IPS-NIHi7 (cell line): ENCODE data around the gene GIT2.
"Not testable (repeated sequence)": the region's sequence is repeated elsewhere in the genome, so short reads cannot be mapped to it uniquely, and the experiment has no call there.

Experiments
- DNase-seq: peaks from one replicate; pipeline ENCODE4 v3.0.0; 2012; ENCODE audit warnings: mixed read lengths; ENCODE audit errors: extremely low spot score

The GIT2 gene

DNA sequence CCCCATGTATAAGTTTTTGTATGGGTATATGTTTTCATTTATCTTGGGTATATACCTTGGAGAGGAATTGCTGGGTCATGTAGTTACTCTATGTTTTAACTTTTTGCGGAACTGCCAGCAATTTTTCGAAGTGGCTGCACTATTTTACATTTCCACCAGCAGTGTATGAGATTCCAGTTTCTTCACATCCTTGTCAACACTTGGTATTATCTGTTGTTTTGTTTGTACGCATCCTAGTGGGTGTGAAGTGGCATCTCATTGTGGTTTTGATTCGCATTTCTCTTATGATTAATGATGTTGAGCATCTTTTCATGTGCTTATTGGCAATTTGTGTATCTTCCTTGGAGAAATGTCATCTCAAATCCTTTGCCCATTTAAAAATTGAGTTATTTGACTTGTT, 9.9 kb upstream of the GIT2 start:
- DNase-seq = no peak

DNA sequence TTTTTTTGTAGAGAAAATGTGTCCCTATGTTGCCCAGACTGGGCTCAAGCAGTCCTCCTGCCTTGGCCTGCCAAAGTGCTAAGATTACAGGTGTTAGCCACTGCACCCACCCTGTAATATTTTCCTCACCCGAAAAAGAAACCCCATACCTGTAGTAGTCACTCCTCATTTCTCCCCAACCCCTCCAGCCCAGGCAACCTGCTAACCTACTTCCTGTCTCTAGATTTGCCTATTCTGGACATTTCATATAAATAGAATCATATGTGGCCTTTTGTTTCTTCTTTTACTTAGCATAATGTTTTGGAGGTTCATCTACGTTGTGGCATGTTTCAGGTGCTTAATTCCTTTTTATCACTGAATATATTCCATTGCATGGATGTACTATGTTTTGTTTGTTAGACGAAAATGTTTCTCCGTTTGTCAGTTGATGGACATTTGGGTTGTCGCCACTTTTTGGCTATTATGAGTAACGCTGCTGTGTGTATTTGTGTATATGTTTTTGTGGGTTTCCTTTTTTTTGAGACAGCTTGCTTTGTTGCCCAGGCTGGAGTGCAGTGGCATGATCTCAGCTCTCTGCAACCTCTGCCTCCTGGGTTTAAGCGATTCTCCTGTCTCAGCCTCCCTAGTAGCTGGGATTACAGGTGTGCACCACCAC, 9.3 kb upstream of the GIT2 start:
- no peak for DNase-seq

DNA sequence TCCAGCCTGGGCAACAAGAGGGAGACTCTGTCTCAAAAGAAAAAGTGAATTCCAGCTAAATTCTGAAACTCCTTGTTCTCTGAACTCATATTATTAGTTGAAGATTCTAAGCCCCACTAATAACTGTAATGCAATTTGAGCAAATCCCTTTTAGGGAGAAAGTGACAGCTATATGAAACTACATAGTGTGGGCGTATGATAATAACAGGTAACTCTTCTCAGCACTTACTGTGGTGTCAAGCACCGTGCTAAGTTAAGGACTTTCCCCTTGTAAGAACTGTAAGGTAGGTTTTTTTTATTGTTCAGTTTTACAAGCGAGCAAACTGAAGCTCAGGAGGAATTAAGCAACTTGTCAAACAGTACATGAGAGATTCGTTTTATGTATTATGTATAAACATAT, 8.4 kb upstream of the GIT2 start:
- no peak for DNase-seq

DNA sequence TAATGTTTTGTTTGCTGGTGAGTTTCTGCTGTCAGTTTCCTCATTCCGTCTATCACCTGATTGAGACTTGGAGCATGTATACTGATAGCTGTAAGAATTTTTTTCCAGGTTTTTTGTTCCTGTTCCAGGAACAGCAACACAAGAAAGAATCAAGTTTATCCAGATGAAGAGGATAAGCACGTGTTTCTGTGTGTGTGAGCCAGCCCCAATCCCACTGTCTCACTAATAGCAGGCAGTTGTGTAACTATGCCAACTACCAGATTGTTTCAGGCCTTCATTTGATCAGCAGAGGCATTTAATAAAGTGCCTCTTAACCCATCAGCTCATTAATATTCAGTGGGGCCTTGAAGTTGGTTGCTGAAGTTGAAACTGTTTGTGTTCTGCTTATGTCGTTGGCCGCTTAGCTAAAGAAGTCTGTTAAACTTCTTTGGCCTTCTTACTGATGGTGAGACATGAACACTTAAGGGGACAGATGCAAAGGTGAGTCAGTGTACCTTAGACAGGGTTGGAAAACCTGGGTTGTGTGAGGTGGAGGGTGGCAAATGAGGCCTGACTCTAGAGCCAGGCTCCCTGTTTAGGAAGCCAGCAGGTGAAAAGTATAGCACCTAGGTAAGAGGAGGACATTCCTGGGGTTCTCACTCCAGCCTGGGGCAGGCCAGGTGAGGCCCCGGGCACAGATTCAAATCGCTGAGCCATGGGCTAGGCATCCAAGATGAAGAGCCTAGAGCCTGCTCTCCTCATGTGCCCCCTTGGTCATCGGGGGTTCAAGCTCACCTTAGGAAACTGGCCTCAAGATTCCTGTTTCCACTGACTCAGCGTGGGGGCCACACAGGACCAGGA, 6.7 kb upstream of the GIT2 start:
- no peak for DNase-seq

DNA sequence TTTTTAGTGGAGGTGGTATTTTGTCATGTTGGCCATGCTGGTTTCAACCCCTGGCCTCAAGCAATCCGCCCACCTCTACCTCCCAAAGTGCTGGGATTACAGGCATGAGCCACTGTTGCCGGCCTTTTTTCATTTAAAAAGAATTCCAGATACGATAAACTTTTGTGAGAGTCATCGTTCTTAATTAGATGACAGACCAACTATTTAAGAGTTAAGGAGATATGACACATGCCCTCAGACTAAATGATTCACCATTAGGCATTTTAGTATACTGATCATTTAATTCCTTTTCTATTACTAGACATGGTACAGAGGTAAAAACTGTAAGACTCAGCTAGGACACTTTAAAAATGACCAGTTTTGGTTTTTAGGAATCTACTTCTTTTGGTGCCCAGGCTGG, 5.4 kb upstream of the GIT2 start:
- DNase-seq = no peak

DNA sequence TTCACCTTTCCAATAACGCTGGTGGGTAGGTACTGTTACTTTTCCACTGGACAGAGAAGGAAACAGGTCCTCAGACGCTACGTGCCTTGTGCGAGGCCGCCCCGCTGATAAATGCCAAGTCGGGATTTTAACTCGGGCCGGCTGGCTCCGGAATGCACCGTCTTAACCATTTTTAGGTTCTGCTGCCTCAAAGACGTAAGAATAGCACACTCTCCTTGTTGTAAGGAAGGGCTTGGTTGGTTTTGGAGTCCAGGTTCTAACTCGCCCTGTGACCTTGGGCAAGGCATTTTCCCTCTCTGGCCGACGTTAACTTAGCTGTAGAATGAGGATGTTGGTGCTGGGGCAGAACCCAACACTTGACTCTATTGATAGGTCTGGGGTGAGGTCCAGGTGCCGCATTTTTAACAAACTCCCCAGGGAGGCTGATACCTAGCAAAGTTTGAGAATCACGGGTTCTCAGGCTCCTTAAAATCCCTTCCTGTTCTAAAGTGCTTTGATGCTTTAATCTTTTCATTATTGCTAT, 3.9 kb upstream of the GIT2 start:
- no peak for DNase-seq

DNA sequence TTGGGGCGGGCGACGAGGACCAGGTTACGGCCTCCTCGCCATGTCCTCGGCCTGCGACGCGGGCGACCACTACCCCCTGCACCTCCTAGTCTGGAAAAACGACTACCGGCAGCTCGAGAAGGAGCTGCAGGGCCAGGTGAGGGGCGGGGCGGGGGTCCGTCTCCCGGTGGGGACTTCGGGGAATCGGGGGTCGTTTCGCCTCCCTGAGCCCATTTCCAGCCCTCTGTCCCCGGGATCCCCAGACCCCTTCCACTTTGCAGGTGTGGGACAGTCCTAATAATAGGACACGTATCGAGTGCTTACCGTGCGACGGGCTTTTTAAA, 3.4 kb upstream of the GIT2 start:
- DNase-seq = no peak

DNA sequence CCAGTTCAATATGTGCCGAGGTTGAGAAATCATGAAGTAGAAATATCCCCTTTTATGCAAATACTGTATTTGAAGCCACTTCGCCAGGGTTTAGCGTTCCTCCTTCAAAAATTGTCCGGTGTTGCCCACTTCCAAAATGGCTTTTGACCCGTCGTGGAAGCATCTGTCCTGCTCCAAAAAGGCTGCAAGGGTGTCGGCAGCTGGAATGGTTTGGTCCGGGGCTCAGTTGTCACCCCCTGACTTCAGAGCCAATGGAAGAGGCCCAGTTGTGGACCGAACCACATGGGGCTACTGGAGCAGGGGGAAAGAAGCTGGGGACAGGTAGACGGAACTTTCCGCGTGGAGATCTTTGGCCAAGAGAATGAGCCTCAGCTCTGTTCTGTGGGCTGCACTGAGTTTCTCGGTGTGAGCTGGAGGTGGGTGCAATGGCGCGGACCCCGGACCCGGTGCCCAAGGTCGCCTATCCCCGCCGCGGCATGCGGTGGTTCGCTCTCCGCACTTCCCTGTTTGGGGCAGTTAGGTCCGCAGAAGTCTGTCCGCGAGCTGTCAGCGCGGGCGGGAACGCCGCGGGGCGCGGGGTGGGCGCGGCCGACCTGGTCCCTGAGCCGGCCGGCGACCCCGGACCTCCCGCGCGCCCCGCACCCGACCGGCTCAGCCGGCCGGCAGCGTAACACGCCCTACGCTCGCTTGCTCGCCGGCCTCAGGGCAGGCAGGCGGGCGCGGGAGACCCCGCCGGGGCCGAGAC, 2.9 kb upstream of the GIT2 start, which contains the start of gene ANKRD13A:
Gene ANKRD13A (plus strand): TSS at position 527 of the 745 bp plus-strand sequence. CDS start 259 bp downstream, outside the sequence.
- DNase-seq = peak; percentile 90

DNA sequence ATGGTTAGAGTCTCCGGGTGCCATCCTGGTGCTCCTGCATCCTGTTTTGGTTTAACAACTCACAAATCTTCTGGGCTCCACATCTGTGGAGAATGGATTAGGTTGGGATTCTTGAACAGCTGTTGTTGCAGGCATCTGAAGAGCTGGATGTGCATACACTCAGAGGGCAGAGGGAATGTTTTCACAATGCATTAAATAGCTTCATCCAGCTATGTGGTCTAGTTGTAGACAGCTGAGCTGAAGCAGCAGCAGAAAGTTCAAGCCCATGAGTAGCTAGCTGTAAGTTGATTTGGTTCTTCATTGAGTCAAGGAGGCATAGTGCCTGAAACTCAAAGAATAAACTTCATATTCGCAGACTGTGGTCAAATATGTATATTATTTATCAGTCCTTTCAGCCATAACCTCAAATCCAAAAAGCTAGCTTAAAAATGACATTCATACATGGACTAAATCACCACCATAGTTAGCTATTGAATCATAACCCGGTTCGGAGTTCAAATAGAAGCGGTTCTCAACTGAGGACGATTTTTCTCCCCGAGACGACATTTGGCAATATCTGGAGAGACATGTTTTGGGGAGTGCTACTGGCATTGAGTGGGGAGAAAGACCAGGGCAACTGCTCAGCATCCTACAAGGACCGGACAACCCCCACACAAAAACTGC, 2.2 kb upstream of the GIT2 start:
- no peak for DNase-seq

DNA sequence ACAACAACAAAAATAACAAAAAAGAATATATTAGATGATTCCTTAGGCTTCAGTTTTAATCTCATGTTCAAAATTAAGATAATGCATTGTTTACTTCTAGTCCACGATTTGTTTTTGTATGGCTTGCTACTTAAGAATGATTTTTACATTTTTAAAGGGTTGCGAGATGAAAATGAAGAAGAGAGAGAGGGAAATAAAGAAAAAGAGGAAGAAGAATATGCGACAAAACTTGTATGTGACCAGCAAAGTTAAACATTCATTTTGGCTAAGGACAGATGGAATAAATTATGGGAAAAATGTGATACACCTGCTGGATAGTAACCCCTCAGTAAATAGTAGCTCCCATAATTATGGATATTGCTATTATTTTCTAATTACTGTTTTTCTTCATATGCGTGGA, 1.2 kb upstream of the GIT2 start:
- no peak for DNase-seq

DNA sequence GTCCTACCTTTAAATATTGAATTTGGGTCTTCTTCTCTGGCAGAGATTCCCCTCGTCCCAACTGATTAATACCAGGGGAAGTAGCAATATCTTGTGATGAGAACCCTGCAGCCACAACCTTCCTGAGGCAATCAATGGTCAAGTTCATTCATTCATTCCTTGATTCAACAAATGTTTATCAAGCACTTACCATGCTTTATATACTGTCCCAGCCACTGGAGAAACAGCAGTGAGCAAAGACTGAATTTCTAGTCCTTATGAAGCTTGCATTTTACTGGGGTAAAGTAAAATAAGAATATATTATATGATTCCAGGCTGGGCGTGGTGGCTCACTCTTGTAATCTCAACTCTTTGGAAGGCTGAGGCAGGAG, 300 bp upstream of the GIT2 start:
- DNase-seq = no peak

DNA sequence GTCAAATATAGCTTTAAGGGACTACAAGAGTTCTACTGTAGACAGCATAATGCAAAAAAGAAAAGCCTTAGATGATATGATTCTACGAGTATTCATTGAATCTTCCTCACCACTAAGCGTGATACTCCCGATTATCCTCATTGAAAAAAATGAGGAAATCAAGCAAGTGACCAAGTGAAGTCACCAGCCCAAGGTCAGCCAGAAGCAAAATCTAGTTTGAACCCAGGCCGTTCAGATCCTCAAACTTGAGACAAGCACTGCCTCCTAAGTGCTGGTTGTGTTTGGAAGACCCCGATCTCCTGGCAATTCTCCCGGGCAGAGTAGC, 845 bp downstream of the GIT2 start:
- no peak for DNase-seq

DNA sequence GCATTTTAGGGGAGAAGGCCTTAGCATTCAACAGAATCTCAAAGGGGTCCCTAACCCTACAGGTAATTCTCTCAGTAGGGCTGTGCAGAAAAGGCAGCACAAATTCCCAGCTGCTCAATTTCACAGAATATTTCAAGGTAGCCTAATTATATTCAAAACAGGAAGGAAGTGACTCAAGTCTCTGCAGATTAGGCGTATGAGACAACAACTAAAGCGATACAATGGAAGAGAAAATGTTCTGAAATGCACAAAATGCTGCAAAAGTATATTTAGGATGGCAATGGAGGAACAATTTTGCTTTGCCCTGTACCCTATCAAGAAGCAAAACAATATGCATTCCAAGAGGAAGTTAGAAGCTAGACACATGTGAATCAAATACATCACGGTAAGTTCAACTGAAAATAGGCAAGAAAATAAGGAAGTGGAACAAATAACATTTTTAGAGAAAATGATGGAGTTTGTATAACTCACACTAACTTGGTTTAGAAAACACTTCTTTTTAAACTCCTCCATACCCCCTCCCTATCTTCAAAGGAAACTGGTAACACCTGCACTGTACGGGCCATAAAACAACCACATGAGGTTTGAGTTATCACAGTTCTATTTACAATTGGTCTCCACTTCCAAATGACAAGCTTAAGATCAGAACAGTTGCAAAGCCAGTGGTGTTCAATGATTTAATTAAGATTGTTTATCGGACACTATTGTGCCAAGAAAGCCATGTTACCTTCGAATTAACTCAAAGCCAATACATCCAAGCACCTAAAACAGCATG, 1.6 kb downstream of the GIT2 start:
- no peak for DNase-seq

DNA sequence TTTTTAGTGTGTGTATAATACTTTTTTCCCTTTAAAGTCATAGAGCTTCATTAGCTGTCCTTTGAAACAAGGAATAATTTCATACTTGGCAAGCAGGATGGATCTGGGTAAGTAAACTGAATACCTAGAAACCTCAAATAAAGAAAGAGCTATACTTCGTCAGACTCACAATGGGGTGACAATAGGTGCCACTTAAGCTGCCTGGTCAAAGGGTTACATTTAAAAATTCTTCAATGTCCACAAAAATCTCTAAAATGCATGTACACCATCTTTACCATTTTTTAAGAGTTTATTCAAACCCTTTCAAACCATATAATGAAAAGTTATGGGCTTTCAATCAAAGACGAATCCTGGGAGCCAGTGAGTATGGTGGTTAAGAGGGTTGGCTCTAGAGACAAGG, 3.1 kb downstream of the GIT2 start:
- no peak for DNase-seq

DNA sequence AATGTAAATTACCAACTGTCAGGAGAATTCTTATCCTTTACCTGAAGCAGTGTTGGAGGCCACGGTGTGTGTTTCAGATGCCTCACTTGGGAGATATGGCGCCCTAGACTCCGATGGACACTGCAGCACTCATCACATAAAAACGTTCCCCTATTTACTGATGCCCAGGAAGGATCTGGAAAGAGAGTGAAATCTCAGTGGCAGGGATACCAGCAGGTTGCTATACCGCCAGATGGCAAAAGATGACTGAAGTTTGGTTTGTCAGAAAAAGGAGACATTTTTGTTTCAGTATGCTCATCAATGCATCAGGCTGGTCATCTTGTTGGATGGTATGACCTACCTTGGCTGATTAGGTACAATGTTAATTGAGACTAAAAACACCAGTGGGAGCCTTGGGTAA, 4.6 kb downstream of the GIT2 start:
- no peak for DNase-seq

DNA sequence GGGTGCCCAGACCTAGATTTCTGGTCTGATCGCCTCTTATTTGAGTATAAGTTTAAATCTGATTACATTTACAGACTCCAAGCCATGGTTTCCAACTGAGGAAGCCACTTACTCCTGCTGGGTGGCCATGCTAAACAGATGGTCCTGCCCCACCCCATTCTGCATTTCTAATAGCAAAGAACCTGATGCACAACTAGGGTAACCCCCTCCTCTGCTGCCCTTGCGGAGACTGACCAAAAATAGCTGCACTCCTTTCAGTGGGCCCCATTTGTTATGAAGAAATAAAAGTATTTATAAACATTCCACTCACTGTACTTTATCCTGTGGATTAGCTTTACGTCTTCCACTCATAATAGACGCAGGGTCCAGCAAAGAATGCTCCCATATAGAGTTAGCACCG, 6.8 kb downstream of the GIT2 start:
- no peak for DNase-seq

DNA sequence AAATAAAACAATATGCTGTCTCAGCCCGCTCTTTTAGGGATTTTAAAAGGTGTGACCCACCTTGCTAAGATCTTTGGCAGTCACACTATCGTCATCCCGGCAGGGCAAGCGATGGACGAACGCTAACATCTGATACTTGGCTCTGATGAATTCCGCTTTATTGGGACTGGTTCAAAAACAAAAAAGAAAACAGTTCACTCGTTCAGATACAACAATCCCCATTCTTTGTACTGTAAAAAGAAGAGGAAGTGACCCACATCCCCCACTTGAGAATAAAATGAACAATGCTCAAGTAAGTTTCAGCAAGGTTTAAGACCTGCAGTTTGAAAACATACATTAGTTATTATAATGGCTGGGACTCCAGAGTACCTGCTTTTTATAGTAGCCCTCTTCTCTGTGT, 7.3 kb downstream of the GIT2 start:
- DNase-seq = no peak

DNA sequence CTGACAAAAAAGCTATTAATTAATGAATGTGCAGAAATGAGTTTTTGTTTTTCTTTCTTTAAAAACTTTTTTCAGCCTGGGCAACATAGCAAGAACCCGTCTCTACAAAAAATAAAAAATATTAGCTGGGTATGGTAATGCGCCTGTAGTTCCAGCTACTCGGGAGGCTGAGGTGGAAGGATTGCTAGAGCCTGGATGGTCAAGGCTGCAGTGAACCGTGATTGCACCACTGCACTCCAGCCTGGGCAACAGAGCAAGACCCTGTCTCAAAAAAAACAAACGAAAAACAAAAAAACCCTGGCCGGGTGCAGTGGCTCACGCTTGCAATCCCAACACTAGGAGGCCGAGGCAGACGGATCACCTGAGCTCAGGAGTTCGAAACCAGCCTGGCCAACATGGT, 7.9 kb downstream of the GIT2 start:
- no peak for DNase-seq

DNA sequence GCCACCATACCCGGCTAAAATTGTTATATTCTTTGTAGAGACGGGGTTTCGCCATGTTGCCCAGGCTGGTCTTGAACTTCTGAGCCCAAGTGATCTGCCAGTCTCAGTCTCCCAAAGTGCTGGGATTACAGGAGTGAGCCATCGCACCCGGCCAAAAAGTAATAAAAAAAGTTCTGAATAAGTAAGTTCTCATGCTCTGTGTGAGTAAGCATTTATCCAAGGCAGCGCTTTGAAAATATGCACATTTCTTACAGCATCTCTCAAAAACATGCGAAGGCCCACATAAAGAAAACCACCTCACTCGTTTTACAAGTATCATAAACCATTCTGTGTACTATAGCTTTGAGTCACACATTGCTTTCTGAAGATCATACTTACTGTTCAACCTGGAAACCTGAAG, 8.6 kb downstream of the GIT2 start:
- no peak for DNase-seq

DNA sequence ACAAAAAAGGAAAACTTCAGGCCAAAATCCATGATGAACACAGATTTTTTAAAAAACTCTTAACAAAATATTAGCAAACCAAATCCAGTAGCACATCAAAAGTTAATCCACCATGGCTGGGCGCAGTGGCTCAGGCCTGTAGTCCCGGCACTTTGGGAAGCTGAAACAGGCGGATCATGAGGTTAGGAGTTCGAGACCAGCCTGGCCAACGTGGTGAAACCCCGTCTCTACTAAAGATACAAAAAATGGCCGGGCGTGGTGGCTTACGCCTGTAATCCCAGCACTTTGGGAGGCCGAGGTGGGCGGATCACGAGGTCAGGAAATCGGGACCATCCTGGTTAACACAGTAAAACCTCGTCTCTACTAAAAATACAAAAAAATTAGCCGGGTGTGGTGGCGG, 9.9 kb downstream of the GIT2 start:
- not testable (repeated sequence) for DNase-seq

DNA sequence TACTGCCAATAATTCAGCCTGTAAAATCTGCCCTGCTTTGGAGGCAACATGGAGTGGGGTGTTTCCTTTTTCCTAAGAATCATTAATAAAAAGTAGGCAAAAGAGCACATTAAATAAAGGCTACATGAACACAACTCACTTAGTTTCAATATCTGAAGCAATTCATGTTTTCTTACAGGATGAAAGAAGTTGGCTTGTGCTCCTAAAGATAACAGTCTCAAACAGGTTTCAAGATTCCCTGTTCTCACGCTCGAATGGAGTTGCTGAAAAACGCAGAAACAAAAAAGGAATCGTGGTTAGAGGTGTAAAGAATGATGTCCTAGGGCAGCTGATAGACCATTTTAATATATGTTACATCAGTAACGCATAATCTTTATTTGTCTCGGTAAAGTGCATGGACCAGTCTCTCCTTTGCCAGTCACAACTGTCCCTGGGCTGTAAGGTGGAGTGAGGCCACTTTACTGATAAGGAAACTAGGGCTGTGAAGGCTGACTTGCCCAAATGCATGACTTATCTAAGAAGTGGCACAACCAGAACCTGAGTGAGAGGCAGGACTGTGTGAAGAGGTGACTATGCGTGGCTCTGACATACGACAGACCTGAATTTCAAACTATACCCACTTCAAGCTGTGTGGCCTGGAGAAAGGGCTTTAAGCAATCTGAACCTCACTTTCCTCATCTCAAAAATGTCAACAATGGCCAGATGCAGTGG, 12.6 kb downstream of the GIT2 start:
- DNase-seq = no peak
